Kidney (tissue), 14 donors: ENCODE results near the gene GRHL1. TPM values are rescaled to one million over a fixed set of nuclear protein-coding genes. Genes with fewer than 3 reads are reported as not detected.

Experiments used
- DNase-seq, 5 donors: peaks; one replicate each; pipeline ENCODE4 v3.0.0-alpha.2; 2013 to 2020
- FAIRE-seq: peaks from 2 replicates; lab custom pipeline; 2012; peaks lifted over from hg19 to GRCh38; lab: Jason Lieb, UNC
- H3K27ac ChIP-seq, 2 donors: one replicate each; pipeline ENCODE4 v1.7.0; 2013; ENCODE audit warnings: low read depth in 2 of 2, low read length in 2 of 2, inconsistent platforms in 1 of 2
- H3K27me3 ChIP-seq: one replicate; pipeline ENCODE4 v1.7.1; 2013; ENCODE audit warnings: low read length, inconsistent platforms; ENCODE audit not compliant: control insufficient read depth, insufficient read depth
- H3K36me3 ChIP-seq, 3 donors: one replicate each; pipeline versions ENCODE4 v1.7.0 to v1.7.1; 2013; ENCODE audit warnings: low read length in 3 of 3, control low read depth in 1 of 3, inconsistent platforms in 1 of 3; ENCODE audit not compliant: insufficient read depth in 3 of 3, control insufficient read depth in 2 of 3
- H3K4me1 ChIP-seq, 3 donors: one replicate each; pipeline versions ENCODE4 v1.7.0 to v1.7.1; 2013; ENCODE audit warnings: low read length in 3 of 3, inconsistent platforms in 1 of 3, low read depth in 1 of 3; ENCODE audit not compliant: control insufficient read depth in 2 of 3, insufficient read depth in 2 of 3
- H3K4me3 ChIP-seq, 3 donors: one replicate each; pipeline versions ENCODE4 v1.7.0 to v1.8.1; 2013; ENCODE audit warnings: low read length in 3 of 3, control low read depth in 1 of 3, inconsistent platforms in 1 of 3
- H3K9ac ChIP-seq, 3 donors: one replicate each; pipeline versions ENCODE4 v1.7.0 to v1.7.1; 2013; ENCODE audit warnings: low read length in 3 of 3, control low read depth in 1 of 3, inconsistent platforms in 1 of 3
- H3K9me3 ChIP-seq, 3 donors: one replicate each; pipeline versions ENCODE4 v1.7.0 to v1.7.1; 2013; ENCODE audit warnings: low read length in 3 of 3, control low read depth in 1 of 3, inconsistent platforms in 1 of 3; ENCODE audit not compliant: control insufficient read depth in 2 of 3, insufficient read depth in 1 of 3
- CTCF ChIP-seq: IDR thresholded peaks from 3 replicates; pipeline ENCODE4 v1.5.1; 2012; ENCODE audit warnings: mild to moderate bottlenecking, moderate library complexity, borderline replicate concordance; ENCODE audit not compliant: insufficient read depth; ENCODE audit errors: extremely low read depth
- intact Hi-C: fragments of 100-400 bp; cut with DNase I; formaldehyde crosslinking; loops from one replicate; pipeline ENCODE4 v1.11.1; 2022
- polyA plus RNA-seq: library from polyadenylated mRNA; stranded (reverse); fragments of 350-450 nt; fragmentation: Illumina TruSeq; extraction: RNeasy Lipid Tissue Mini Kit (QIAGEN cat#74804); gene quantifications from one replicate; pipeline ENCODE4 v1.2.3, GENCODE V29; 2014; ENCODE audit warnings: low read depth, low replicate concordance; ENCODE audit not compliant: insufficient read depth
- total RNA-seq: library from RNA; stranded (reverse); fragmentation: NEBNext Ultra II Directional; extraction: Animal tissue kit (Norgen Biotek cat#: 25700); gene quantifications from one replicate; pipeline ENCODE4 v1.2.1, GENCODE V29; 2021
- donor health status: control.
- donor health status: control.
- donor health status: control.
- donor health status: control.
- donor health status: control.
- donor health status: DM: yes; HTN: yes; CAD: no.
- donor health status: Normal renal cell carcinoma (clear cell type).

The GRHL1 gene
- total and polyA plus RNA-seq, 2 donors from 2014 or later = 2.3 to 6.0 TPM

- Histone ChIP-seq H3K4me3 (no peak overlapping the region), H3K9ac (no peak overlapping the region), H3K27me3 (no peaks in the 10 kb centered on the region), H3K9me3 (no peaks in the 10 kb centered on the region), H3K27ac (no peak overlapping the region), H3K4me1 (peaks cover 0 to 8% (median 7%) of the 10 kb centered on the region in 3 donors), H3K36me3 (peaks cover 0 to 5% (median 2%) of the 10 kb centered on the region in 3 donors)
- DNase-seq (peak in 1 of 5 donors; percentile 8), FAIRE-seq (no peak)
- intact Hi-C loops = no loop called here
- no peak for TF ChIP-seq CTCF
Measured at GRCh38 chr2:10004836-10005235, 53.3 kb downstream of the GRHL1 start.

- Histone ChIP-seq H3K9ac (no peak overlapping the region), H3K4me3 (no peak overlapping the region), H3K36me3 (peaks cover 0 to 2% (median 0%) of the 10 kb centered on the region in 3 donors), H3K4me1 (peaks cover 0 to 12% (median 11%) of the 10 kb centered on the region in 3 donors), H3K9me3 (no peaks in the 10 kb centered on the region), H3K27me3 (no peaks in the 10 kb centered on the region), H3K27ac (no peak overlapping the region)
- FAIRE-seq = no peak
- DNase-seq = peak in 1 of 5 donors; percentile 11
- no peak for TF ChIP-seq CTCF
- intact Hi-C loops = no loop called here
Measured at GRCh38 chr2:10005461-10006235, 54.2 kb downstream of the GRHL1 start.

- DNase-seq (peak in 4 of 5 donors; percentile 27 to 73 (median 47)), FAIRE-seq (no peak)
- Histone ChIP-seq H3K9me3 (no peaks in the 10 kb centered on the region), H3K9ac (no peak overlapping the region), H3K36me3 (no peaks in the 10 kb centered on the region), H3K27me3 (no peaks in the 10 kb centered on the region), H3K4me1 (peaks cover 0 to 12% (median 11%) of the 10 kb centered on the region in 3 donors), H3K4me3 (no peak overlapping the region), H3K27ac (no peak overlapping the region)
- no peak for TF ChIP-seq CTCF
- intact Hi-C loops = no loop called here
Measured at GRCh38 chr2:10006236-10007161, 55.0 kb downstream of the GRHL1 start.
